Stimulated activated CD4-positive, alpha-beta T cell treated with anti-CD3 and anti-CD28 coated beads, Interleukin-12 subunit alpha, Interleukin-12 subunit beta, amount 100 ng/mL, for 24 hours (primary cell): Measurements from ENCODE around the gene PROK1.

Experiments used
- DNase-seq, 2 experiments: peaks; one replicate each; pipeline ENCODE4 v3.0.0-alpha.2; 2020; ENCODE audit warnings: low read depth in 2 of 2

PROK1 gene

DNA sequence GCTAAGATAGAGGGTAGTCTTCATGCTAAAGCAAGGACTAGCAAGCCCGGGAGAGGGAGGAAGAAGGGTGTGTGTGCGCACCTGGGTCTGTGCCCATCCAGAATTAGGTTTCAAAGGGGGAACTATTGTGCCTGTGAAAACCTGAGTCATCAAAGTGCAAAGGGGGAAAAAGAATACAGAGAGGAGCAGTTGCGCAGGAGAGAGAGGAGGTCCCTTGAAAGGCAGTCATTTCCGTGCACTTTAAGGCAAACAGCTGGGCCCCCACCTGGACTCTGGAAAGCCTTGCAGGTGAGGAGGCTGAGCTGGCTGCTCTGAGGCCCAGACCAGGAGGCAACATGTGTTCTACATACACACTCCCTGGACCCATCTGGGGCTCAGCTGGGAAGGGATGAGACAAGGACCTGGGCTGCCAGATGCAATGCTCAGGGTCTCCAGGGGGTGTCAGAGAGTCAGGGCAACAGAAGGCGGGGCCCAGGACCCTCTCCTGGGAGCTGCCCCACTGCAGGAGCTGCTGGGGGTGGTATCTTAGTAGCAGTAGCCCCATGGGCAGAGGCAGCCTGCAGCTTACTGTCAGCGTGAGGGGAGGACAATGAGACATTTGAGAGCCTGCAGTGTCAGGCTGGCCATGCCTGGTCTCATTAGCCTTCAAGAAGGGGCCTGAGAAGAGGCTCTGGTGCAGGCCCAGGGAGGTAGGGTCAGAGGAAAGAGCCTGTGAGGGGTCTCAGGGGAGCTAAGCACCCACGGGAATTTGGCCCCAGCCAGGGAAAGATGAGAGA is 14.3 kb downstream of the PROK1 start:
- no peak for DNase-seq

DNA sequence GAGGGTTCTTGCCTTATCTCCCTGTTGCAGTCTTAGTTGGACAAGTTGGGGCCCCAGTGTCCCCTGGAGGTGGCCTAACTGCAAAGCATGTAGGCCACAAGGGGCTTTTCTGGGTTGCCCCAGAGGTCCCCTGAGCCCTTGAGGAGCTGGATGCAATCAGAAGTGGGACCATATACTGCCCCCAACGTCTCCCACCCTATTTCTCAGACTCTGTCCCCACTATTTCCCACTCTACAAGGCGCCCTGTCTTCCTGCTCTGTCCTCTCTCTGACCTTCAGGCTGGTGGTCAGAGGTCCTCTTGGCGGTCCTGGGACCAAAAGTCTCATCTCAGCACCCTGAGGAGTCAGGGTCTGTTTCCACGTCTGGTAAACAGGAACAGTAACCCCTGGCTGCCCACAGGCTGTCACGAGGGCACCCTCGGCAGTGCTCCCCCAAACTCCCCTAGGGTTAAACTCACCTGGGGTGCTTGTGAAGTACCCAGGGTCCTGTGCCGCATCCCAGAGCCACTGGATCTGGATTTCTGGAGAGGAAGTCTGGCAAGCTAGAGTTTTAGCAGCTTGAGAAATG is 14.9 kb downstream of the PROK1 start:
- no peak for DNase-seq

DNA sequence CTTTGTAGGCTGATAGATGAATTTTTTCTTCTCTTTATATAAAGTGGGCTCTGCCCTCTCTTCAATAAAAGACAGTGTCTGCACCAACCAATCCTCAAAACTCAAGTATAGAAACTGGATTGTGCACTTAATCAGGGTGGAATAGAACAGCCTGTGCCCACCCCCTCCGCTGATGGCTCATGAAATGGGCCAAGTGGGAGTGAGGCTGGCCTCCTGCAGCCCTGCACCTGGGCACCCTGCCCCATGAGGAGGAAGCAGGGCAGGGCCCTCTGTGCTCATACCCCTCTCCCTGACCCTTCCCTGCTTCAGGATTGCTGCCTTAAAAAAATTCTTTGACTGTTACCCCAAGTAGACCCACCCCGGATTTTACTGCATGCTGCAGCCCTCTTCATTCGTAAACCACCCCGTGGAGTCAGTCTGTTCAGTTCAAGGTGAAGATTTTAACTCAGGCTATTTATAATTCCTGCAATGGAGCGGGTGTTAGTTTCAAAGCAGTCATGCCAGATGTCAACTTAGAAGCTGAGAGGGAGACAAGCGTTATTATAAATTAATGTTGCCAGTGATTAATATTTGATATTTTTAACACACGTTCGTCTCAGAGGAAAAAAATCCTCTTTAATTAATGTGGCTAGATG is 15.8 kb downstream of the PROK1 start:
- DNase-seq, result no peak

DNA sequence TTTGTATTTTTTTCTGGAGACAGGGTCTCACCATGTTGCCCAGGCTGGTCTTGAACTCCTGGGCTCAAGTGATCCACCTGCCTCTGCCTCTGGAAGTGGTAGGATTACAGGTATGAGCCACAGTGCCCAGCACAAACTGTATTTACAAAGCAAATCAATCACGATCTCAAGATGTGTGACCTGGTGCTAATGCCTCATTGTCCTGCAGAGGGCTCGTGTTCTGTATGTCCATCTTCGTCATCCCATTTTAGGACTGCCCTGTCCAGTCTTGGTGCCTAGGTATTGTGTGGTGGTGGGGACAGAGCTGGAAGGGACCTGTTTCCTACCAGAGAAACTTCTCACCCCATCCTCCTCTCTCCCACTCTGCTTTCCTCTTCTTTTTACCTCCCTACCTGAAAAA is 20.2 kb downstream of the PROK1 start:
- no peak for DNase-seq

DNA sequence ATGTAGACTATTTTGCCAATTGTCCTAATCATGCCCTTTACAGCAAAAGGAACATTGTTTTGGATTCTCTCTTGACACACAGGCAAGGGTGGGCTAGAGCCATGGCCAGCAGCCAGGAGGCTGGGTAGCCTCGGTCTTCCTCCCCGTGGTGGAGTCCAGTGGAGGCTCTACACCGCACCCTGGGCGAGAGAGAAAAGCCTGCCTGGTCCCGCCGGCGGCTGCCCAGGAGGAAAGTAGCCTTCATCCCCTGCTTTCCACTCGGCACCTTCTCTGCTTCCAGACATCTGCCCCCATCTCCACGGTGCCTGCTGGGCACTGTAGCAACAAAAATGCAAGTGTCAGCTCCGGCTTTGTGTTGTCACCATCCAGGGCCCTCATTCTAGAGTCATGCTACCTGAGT is 21.6 kb downstream of the PROK1 start:
- no peak for DNase-seq

DNA sequence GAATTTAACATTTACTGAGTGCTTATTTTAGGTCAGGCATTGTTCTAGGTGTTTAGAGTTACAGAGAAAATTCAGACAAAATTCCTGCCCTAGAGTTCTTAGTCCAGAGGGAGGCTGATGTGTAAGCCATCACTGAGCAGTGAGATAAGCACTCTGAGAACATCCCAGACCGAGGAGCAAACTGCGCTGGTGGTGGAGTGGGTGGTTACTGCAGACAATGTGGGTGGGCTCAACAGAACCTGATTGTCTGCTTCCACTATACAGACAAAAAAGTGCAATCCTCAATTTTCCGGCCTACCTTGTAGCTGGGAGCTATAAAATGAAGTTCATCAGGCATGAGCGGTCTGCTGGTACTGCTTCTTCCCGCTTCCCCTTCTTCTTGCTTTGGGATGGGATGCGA is 23.5 kb downstream of the PROK1 start:
- no peak for DNase-seq

DNA sequence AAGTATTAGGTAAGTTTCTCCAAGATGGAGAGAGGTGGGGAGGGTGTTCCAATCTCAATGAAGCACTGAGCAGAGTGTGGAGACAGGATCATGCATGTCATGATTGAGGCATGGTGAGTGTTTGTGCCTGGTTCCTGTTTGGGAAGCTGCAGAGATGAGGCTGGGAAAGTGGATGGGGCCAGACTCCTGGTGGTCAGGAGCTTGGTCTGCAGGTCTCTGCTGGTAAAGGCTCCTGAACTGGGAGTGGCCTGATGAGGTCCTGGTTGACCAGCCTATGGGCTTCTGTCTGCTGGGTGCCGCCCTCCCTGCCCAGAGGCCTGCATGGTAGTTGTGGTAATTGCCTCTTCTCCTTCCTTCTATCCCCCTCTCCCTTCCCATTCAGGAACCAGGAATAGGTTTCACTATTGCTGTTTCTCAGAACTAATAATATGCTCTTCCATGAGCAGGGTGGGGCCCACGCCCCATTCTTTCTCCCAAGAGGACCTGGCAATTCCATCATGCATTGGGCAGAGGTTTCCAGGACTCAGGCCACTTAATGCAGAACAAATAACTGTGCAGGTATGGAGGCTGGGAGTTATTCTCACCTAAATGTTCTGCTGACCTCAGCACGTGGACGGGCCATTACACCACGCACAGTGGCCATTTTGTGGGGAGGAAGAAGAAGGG is 24.5 kb downstream of the PROK1 start:
- DNase-seq, result no peak

DNA sequence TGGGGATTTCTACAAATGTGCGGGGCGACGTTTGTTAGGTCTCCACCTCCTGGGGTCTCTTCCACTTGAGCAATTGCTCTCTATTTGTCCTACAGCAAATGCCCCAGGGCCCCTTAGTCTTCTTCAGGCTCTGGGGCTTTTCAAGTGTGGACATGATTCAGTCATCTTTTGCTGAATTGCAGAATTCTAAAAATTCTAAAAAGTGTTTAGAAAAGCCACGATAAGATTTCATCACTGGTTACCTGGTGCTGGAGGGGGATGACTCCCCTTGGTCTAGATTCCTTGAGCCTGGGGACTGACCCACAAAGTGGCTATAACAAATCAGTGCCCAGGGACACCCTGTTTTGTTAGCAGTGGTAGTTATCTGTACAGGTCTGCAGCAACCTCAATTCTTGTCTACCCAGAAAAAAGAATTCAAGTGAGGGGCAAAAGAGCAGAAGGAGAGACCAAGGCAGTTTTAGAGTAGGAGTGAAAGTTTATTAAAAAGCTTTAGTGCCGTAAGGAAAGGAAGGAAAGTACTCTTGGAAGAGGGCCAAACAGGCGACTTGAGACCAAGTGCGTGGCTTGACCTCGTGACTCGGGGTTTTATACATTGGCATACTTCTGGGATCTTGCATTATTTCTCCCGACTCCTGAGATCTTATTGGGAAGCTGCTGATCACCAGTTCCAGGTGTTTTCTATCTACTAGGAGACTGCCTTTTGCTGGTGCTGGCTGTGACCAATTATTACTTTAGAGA is 25.2 kb downstream of the PROK1 start:
- no peak for DNase-seq

DNA sequence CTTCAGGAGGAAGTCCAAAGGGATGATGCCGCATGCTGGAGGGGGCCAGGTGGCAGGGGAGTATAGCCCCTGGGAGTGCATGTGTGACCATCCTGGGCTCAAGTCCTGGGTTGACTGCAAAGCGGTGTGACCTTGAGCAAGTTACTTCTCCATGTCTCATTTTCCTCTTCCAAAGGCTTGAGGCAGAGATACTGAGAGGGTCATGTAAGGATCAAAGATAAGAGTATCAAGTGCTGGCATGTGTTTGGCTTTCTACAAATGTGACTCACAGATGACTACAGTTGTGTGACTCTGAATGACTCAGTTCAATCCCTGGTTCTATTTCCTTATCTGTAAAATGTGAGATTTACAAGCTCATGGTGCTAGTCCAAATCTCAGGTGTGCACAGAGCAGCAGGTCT is 26.1 kb downstream of the PROK1 start:
- DNase-seq, result no peak

DNA sequence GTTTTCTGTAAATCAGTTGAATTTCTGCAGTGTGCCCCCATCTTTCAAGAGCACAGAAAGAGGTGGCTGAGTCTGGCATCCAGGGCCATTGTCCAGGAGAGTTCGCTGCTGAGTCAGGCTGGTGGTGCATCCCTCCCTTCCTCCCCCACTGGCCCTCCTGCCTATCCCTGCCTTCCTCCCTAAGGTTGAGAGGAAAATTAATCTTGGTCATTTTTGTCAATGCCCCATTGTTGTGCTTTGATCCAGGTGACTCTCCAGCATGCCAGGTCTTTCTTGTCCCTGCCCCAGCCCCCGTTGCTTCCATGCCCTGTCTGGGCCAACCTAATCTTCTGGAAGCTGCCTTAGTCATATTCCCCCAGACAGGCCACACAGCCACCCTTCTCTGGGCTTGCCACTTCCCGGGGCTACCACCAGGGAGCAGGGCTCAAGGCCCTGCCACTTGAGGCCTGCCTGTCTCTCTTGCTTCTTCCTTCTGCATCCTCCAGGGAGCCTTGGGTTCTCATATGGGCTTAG is 26.6 kb downstream of the PROK1 start:
- no peak for DNase-seq

DNA sequence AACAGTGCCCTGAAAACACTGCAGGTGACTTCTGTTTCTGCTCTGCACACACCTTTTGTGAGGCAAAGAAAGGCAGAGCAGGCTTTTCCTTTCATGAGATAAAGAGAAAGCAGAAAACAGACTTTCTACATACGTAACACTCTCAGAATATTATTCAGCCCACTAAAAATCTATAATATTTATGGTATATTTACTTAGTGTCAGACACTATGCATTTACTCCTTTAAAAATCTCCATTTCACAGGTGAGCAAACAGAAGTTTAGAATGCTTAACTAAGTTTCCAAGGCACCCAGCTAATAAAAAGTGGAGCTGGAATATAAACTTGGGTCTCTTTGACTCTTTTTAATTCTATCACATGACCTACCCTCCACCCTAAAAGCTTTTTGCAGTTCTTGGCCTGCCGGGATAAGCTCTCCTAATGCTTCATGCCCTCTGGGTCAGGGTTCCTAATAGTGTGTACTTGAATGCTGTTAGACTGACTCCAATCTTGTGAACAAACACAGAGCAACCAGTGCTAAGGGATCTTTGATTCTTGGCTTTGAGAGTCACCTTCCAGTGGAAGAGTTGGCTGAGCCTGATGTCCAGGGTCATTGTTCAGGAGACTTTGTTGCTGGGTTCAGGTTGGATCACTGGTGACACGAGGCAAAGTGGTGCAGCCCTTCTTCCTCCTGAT is 27.2 kb downstream of the PROK1 start:
- DNase-seq, result no peak

DNA sequence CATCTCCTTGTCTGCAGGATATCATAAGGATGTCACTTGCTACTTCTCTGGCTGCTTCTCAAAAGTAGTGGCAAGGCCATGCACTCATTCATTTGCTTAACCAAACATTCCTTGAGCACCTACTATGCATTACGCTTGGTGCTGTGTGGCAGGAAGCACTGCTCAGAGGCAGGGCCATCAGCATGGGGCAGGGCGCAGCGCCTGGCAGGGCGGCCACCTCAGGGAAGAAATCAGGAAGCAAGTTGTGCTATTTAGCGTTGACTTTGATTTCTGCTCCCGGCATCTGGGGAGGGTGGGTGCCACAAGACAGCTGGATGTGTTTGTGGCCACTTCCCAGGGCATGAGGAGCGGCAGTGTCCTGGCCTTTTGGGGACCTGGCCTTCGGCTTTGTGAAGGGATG is 27.9 kb downstream of the PROK1 start:
- DNase-seq, result no peak

DNA sequence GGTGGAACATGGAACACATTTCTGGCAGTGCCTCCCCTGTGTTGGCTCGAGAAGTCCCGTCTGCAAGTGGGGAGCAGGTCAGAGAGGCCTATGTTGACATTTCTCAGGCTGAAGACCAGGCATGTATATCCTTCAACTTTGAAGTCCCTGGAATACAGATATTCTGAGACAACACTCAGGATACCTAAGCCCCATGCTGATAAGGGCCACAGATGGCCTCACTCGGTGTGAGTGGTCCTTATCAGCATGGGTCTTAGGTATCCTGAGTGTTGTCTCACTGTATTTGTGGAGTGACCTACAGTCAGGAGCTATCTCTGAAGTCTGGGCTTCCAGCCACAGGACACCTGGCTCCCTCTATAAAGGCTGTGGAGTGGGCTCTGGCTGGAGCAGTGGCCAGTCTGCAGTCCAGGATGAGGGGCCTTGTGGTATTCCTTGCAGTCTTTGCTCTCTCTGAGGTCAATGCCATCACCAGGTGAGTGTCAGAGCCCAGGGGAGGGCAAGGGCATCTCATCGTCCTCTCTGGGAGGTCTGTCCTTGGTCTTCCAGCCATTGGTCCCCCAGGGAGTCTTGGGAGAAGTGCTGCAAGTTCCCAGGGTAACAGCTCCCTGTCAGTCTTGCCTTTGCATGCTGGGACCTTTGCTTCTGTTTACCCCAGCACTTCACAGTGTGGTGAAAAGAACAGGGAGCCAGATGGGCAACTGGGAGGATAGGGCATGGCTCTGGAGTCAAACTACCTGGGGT is 29.6 kb downstream of the PROK1 start:
- no peak for DNase-seq

DNA sequence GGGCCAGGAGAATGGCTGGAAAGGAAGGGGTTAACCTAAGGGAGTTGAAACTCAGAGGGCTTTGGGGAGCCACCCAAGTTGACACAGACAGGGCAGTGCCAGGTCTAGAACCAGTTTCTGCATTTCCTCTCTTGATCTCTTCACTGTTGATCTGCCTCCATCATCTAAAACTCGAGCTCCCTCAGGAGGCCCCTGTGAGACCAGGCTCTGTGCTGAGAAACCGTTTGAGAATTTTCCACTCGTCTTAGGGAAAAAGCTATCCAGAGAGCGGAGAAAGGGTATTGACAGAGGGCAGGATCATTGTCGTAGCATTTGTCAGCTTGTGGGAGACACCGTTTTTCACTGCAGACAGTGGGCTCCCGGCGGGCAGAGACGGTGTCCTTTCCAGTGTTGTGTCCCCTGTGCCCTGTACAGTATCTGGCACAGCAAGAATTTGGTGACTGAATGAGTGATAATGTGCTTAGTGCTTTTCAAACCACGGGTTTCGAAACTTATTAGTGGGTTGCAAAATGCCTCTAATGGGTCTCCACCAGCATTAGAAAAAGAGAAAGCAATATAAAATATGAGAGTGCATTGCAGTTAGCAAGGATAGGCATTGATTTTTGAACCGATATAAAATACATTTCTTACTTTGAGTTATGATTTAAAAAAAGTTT is 31.1 kb downstream of the PROK1 start:
- no peak for DNase-seq

DNA sequence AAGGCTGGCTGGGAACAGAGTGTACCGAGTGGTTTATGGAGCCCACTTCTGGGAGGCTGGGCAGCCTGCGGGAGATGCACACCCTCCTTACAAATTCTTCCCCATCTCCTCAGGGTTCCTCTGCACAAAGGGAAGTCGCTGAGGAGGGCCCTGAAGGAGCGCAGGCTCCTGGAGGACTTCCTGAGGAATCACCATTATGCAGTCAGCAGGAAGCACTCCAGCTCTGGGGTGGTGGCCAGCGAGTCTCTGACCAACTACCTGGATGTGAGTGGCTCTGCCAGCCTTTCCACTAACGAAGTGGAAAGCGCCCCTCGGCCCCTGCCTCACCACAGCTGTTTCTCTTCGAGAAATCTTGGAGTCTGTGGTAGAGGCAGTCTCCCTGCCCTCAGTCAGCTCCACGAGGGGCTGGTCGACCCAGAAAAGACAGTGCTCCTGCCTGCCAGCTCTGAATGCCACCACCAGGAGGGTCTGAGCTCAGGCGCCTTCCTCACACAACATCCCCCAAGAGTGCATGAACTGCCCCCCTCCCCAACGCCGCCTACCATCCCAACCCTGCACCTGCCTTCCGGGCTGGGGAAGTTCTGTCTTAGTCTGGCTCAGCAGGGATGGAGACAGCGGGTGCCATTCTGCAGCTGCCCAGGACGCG is 31.8 kb downstream of the PROK1 start:
- no peak for DNase-seq

DNA sequence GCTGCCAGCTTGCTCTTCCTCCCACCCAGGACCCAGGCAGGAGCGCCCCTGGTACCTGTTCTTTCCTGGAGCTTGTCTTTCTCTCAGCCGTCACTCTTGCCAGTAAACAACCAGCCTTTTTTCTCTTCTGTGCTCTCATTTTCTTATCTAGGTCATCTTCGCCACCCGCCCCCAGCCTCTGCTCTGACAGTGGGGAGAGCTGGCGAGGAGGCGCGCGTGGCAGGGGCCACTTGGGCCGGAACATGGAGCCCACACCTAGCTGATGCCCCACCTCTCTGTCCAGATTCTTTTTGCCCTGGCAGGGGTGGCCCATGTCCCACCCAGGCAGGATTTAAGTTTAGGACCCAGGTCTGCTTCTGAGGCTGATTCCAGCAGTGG is 32.3 kb downstream of the PROK1 start:
- DNase-seq, result no peak

DNA sequence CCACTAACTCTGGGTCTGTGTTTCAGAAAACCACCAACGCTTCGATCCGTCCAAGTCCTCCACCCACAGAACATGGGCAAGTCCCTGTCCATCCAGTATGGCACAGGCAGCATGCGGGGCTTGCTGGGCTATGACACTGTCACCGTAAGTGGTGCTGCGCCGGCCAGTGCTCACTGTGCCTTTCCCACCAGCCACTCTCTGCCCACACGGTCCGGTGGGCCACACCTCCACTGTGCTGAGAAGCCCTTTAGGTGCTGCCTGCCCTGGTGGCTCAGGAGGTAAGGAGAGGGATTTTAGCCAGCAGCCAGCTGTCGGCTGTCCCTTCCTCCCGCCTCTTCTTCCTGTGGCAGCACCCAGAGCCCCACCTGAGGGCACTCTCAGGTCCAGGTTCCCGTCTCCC is 33.9 kb downstream of the PROK1 start:
- DNase-seq, result no peak

DNA sequence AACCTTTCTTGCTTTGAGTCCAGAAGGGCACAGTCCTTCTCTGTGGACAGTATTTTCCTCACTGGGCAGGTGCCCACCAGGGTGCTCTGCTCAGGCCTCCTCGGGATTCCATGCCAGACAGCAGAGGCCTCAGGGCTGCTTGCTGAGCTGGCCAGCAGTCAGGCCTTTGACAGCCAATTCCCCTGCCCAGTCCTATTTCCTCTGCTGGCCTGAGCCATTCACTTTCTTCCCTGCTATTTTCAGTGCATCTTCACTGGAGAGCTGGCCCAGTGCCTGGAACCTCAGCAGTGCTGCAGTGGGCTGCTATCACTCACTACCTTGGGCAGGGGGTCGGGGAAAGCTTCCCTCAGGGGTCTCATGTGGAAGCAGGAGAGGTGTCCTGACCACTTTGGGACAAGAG is 34.8 kb downstream of the PROK1 start:
- no peak for DNase-seq

DNA sequence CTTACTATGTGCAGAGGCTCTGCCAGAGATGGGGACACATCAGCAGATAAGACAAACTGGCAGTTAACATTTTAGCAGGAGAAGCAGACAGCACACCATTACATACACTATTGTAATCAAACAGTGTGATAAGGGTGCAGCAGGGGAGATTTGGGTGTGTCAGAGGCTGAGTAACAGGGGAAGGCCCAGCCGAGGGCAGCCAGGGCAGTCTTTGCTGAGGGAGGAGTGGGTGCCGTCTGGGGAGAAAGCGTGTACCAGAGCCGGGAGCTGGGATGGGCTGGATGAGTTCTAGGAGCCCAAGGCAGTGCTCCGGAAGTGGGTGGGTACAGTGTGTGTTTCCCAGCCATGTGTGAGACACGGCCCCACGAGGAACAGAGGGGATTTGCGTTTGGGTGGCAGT is 36.8 kb downstream of the PROK1 start:
- no peak for DNase-seq

DNA sequence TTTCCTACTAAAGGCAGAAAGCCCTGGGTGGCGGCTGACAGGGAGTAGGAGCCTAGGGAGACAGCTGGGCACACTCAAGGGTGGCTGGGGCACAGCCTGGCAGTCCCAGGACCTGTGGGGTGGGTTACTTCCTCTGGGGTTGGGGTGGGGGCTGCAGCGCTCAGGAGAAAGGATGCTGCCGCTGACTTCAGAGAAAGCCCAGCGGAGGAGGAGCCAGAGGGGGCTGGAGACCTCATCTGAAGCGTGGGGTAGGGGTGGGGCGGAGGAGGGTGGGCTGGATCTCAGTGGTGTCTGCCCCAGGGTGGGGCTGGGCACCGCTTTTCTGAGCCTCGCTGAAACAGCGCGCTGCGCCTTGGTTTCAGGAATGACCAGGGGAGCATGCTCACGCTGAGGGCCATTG is 37.2 kb downstream of the PROK1 start:
- no peak for DNase-seq
